Kidney (tissue), 14 donors: Measurements from ENCODE around the gene HS2ST1. TPM values are rescaled to one million over a fixed set of nuclear protein-coding genes. Genes with fewer than 3 reads are reported as not detected.

Source experiments
- DNase-seq, 5 donors: peaks; one replicate each; pipeline ENCODE4 v3.0.0-alpha.2; 2013 to 2020
- FAIRE-seq: peaks from 2 replicates; lab custom pipeline; 2012; peaks lifted over from hg19 to GRCh38; lab: Jason Lieb, UNC
- H3K27ac ChIP-seq, 2 donors: one replicate each; pipeline ENCODE4 v1.7.0; 2013; ENCODE audit warnings: low read depth in 2 of 2, low read length in 2 of 2, inconsistent platforms in 1 of 2
- H3K27me3 ChIP-seq: one replicate; pipeline ENCODE4 v1.7.1; 2013; ENCODE audit warnings: low read length, inconsistent platforms; ENCODE audit not compliant: control insufficient read depth, insufficient read depth
- H3K36me3 ChIP-seq, 3 donors: one replicate each; pipeline versions ENCODE4 v1.7.0 to v1.7.1; 2013; ENCODE audit warnings: low read length in 3 of 3, control low read depth in 1 of 3, inconsistent platforms in 1 of 3; ENCODE audit not compliant: insufficient read depth in 3 of 3, control insufficient read depth in 2 of 3
- H3K4me1 ChIP-seq, 3 donors: one replicate each; pipeline versions ENCODE4 v1.7.0 to v1.7.1; 2013; ENCODE audit warnings: low read length in 3 of 3, inconsistent platforms in 1 of 3, low read depth in 1 of 3; ENCODE audit not compliant: control insufficient read depth in 2 of 3, insufficient read depth in 2 of 3
- H3K4me3 ChIP-seq, 3 donors: one replicate each; pipeline versions ENCODE4 v1.7.0 to v1.8.1; 2013; ENCODE audit warnings: low read length in 3 of 3, control low read depth in 1 of 3, inconsistent platforms in 1 of 3
- H3K9ac ChIP-seq, 3 donors: one replicate each; pipeline versions ENCODE4 v1.7.0 to v1.7.1; 2013; ENCODE audit warnings: low read length in 3 of 3, control low read depth in 1 of 3, inconsistent platforms in 1 of 3
- H3K9me3 ChIP-seq, 3 donors: one replicate each; pipeline versions ENCODE4 v1.7.0 to v1.7.1; 2013; ENCODE audit warnings: low read length in 3 of 3, control low read depth in 1 of 3, inconsistent platforms in 1 of 3; ENCODE audit not compliant: control insufficient read depth in 2 of 3, insufficient read depth in 1 of 3
- intact Hi-C: fragments of 100-400 bp; cut with DNase I; formaldehyde crosslinking; loops from one replicate; pipeline ENCODE4 v1.11.1; 2022
- polyA plus RNA-seq: library from polyadenylated mRNA; stranded (reverse); fragments of 350-450 nt; fragmentation: Illumina TruSeq; extraction: RNeasy Lipid Tissue Mini Kit (QIAGEN cat#74804); gene quantifications from one replicate; pipeline ENCODE4 v1.2.3, GENCODE V29; 2014; ENCODE audit warnings: low read depth, low replicate concordance; ENCODE audit not compliant: insufficient read depth
- total RNA-seq: library from RNA; stranded (reverse); fragmentation: NEBNext Ultra II Directional; extraction: Animal tissue kit (Norgen Biotek cat#: 25700); gene quantifications from one replicate; pipeline ENCODE4 v1.2.1, GENCODE V29; 2021
- TF ChIP-seq, protein P1 (sequence below): IDR thresholded peaks from 3 replicates; pipeline ENCODE4 v1.5.1; 2012; ENCODE audit warnings: mild to moderate bottlenecking, moderate library complexity, borderline replicate concordance; ENCODE audit not compliant: insufficient read depth; ENCODE audit errors: extremely low read depth
- donor health status: control.
- donor health status: control.
- donor health status: control.
- donor health status: control.
- donor health status: control.
- donor health status: DM: yes; HTN: yes; CAD: no.
- donor health status: Normal renal cell carcinoma (clear cell type).

The HS2ST1 gene
- total and polyA plus RNA-seq, 2 donors from 2014 or later: 10.3 to 27.1 TPM

DNA sequence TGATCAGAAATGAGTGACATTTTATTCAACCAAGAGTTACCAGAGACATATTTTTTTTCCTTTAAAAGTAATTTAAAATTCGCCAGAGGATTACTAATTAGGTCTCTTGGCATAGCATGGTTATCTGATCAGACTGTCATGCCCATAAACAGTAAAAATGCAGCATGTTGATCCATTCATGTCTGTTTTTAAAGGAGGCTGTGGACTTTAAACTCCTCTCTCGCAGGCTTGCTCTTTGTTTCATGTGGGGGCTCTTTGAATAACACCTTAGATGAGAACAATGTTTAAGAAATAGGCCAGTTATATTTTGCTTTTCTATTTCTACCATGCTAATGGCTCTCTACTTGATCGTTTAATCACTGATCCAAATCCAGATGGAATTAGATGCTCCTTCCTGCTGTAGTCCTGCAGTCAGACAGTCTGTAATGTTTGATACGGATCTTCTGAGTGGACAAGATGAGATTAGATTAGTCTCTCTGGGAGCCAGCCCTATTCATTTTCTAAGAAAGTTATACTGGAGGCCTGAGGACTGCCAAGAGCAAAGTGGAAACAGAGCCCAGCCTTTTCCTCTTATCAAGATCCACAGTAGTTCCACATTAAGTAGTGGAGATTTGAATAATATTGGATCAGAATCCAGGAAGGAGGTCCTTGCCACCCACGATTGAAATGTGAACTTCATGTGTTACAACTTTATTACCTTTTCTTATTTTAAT lies 197.4 kb downstream of the HS2ST1 start:
- no peak overlapping the region for H3K4me3 ChIP-seq
- H3K4me1 ChIP-seq: peaks cover 0 to 3% (median 0%) of the 10 kb centered on the region in 3 donors
- H3K9me3 ChIP-seq: no peaks in the 10 kb centered on the region
- no peak overlapping the region for H3K27ac ChIP-seq
- DNase-seq (no peak), FAIRE-seq (no peak)
- no peak overlapping the region for H3K9ac ChIP-seq
- no peaks in the 10 kb centered on the region for H3K27me3 ChIP-seq
- intact Hi-C loops: no loop called here
- TF ChIP-seq, protein P1, sequence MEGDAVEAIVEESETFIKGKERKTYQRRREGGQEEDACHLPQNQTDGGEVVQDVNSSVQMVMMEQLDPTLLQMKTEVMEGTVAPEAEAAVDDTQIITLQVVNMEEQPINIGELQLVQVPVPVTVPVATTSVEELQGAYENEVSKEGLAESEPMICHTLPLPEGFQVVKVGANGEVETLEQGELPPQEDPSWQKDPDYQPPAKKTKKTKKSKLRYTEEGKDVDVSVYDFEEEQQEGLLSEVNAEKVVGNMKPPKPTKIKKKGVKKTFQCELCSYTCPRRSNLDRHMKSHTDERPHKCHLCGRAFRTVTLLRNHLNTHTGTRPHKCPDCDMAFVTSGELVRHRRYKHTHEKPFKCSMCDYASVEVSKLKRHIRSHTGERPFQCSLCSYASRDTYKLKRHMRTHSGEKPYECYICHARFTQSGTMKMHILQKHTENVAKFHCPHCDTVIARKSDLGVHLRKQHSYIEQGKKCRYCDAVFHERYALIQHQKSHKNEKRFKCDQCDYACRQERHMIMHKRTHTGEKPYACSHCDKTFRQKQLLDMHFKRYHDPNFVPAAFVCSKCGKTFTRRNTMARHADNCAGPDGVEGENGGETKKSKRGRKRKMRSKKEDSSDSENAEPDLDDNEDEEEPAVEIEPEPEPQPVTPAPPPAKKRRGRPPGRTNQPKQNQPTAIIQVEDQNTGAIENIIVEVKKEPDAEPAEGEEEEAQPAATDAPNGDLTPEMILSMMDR: no peak
- H3K36me3 ChIP-seq: no peaks in the 10 kb centered on the region

DNA sequence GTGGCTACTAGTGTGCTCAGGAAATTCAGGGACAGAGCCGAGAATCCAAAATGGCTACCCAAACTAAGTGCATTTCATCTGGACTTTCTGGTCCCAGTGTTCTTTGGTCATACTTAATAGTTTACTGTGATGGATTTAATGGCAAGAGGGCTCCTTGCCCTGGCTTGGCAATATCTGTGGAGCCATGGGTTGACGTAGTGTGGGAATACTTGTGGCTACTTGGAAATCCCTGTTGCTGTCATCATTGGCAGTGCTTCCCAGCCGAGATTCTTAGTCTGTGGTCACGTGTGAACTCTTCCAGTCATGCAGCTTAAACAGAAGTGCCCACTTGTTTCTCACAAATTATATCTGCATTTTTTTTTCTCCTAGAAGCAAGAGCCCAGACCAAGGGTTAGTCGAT lies 198.9 kb downstream of the HS2ST1 start:
- Histone ChIP-seq H3K27ac (no peak overlapping the region), H3K36me3 (no peaks in the 10 kb centered on the region), H3K4me3 (no peak overlapping the region), H3K4me1 (peaks cover 0 to 3% (median 0%) of the 10 kb centered on the region in 3 donors), H3K9me3 (no peaks in the 10 kb centered on the region), H3K9ac (no peak overlapping the region), H3K27me3 (no peaks in the 10 kb centered on the region)
- FAIRE-seq: no peak
- TF ChIP-seq, protein P1: no peak
- intact Hi-C loops: no loop called here
- no peak for DNase-seq

DNA sequence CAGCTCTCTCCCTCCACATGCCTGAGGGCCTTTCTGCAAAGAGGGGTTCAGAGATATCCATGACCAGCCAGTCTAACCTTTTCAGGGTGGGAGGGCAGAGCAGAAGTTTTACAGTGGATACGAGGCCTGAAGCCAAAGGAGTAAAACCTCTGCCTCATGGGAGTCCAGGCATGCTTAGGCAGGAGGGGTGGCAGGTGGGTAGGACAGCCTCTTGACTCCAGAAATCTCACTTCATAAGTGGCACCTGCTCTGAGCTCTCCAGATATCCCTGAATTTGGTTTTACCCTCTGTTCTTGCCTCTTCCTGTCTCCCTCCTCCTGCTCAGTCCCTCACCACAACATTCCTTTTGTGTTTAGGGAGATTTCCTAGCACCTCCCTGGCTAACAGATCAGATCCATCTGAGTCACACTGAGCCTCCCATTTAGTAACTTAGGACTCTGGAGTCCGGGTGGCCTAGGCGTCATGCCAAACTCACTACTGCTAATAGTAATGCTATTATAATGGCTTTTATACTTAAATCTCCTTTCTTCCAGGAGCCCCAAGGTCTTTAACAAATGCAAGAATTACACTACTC lies 201.0 kb downstream of the HS2ST1 start:
- no peak overlapping the region for H3K4me3 ChIP-seq
- FAIRE-seq: no peak
- TF ChIP-seq, protein P1: no peak
- H3K9me3 ChIP-seq: no peaks in the 10 kb centered on the region
- DNase-seq: no peak
- no peaks in the 10 kb centered on the region for H3K27me3 ChIP-seq
- intact Hi-C loops: no loop called here
- H3K4me1 ChIP-seq: peaks cover 0 to 3% (median 0%) of the 10 kb centered on the region in 3 donors
- H3K36me3 ChIP-seq: no peaks in the 10 kb centered on the region
- H3K9ac ChIP-seq: no peak overlapping the region
- no peak overlapping the region for H3K27ac ChIP-seq
